ENCODE results near the gene METTL23. TPM values are rescaled to one million over a fixed set of nuclear protein-coding genes. Genes with fewer than 3 reads are reported as not detected.

Gene METTL23
- total and polyA plus RNA-seq, 2 of the 8 experiments (the other 6 are each of a cell fraction or from before 2014, with no cell fraction given), result 36.1 to 60.2 TPM

- POLR2A ChIA-PET (ENCODE audit: partially characterized antibody), result no interaction called here
- no peaks in the 10 kb centered on the region for H3K4me1 ChIP-seq (replicated peaks in 1 of 4; ENCODE audit: control insufficient read depth in 3 of 4, insufficient read depth in 4 of 4, low read length in 3 of 4)
- no peaks in the 10 kb centered on the region for H3K79me1 ChIP-seq (ENCODE audit: low read depth, low read length)
- H3K9ac ChIP-seq (replicated peaks in 1 of 4; ENCODE audit: extremely low read depth in 1 of 4, low read depth in 3 of 4, low read length in 3 of 4), result no peak overlapping the region
- CTCF ChIA-PET (ENCODE audit: partially characterized antibody), result no interaction called here
- WGBS, 2 experiments (ENCODE audit: extremely low coverage in 1 of 2, insufficient coverage in 1 of 2, insufficient read length in 1 of 2, insufficient replicate concordance in 2 of 2, low coverage in 1 of 2, low lambda C conversion rate in 2 of 2, missing lambda C conversion rate in 1 of 2), result 82% methylated on average over 5 of the region's 5 CpGs; no CpG with 5 or more reads in 1 of the 2 experiments
- no peaks in the 10 kb centered on the region for H3K79me2 ChIP-seq (ENCODE audit: control insufficient read depth in 1 of 2, insufficient read depth in 2 of 2, low read length in 2 of 2)
- no peak overlapping the region for H2BK120ac ChIP-seq (replicated peaks; ENCODE audit: low read depth, low read length)
- no peaks in the 10 kb centered on the region for H3K9me3 ChIP-seq (ENCODE audit: insufficient read depth in 2 of 2, low read depth in 1 of 2, low read length in 1 of 2)
- no peak overlapping the region for H3K14ac ChIP-seq (ENCODE audit: insufficient read length)
- H3K4me2 ChIP-seq (ENCODE audit: insufficient read depth in 1 of 2, low read depth in 2 of 2, low read length in 2 of 2), result no peak overlapping the region
- no peak overlapping the region for H4K8ac ChIP-seq (ENCODE audit: extremely low read depth, insufficient read depth, low read length)
- H2AK5ac ChIP-seq (ENCODE audit: low read depth, low read length), result no peak overlapping the region
- no peak overlapping the region for H3K56ac ChIP-seq (replicated peaks; ENCODE audit: insufficient read length, low read depth, low read length)
- no peak overlapping the region for H2BK12ac ChIP-seq (ENCODE audit: low read depth, low read length)
- H4K20me1 ChIP-seq (replicated peaks in 1 of 2; ENCODE audit: control insufficient read depth in 1 of 2, insufficient read depth in 2 of 2, low read length in 2 of 2), result no peaks in the 10 kb centered on the region
- peaks cover 0 to 3% (median 0%) of the 10 kb centered on the region in 4 experiments; a peak in 1 of 8 replicates for H3K36me3 ChIP-seq (ENCODE audit: control insufficient read depth in 2 of 4, insufficient read depth in 4 of 4, low read length in 3 of 4)
- DNase-seq (ENCODE audit: low read depth in 1 of 2, low spot score in 2 of 2), result no peak
- H2BK5ac ChIP-seq (ENCODE audit: low read depth, low read length), result no peak overlapping the region
- H3K18ac ChIP-seq (ENCODE audit: extremely low read depth, low read length), result no peak overlapping the region
- no peak overlapping the region for H3K27ac ChIP-seq (ENCODE audit: low read depth, low read length)
- FAIRE-seq, result no peak
- H3K4me3 ChIP-seq (ENCODE audit: extremely low read depth in 1 of 4, insufficient read depth in 2 of 4, low read depth in 3 of 4, low read length in 4 of 4), result no peak overlapping the region
- no peak overlapping the region for H4K91ac ChIP-seq (replicated peaks; ENCODE audit: insufficient read length, low read length)
- no peak overlapping the region for H2AFZ ChIP-seq (ENCODE audit: low read length)
- H2BK15ac ChIP-seq (ENCODE audit: low read length), result no peak overlapping the region
- H3K23ac ChIP-seq (ENCODE audit: insufficient read length), result no peak overlapping the region
- no peak overlapping the region for H2BK20ac ChIP-seq (ENCODE audit: low read length)
- H4K5ac ChIP-seq (ENCODE audit: insufficient read length, low read depth, low read length), result no peak overlapping the region
- no peak overlapping the region for H3K4ac ChIP-seq (replicated peaks; ENCODE audit: insufficient read length, low read depth, low read length)
- no peaks in the 10 kb centered on the region for H3K23me2 ChIP-seq (ENCODE audit: low read depth, low read length)
- H3K27me3 ChIP-seq (replicated peaks in 1 of 4; ENCODE audit: control insufficient read depth in 3 of 4, extremely low read depth in 1 of 4, insufficient read depth in 3 of 4, low read length in 3 of 4), result no peaks in the 10 kb centered on the region
- TF ChIP-seq USF2 (IDR thresholded peaks at IDR 0.05; ENCODE audit: low read length), result no peak
- TF ChIP-seq CREB1 (IDR thresholded peaks at IDR 0.05), result no peak
- TF ChIP-seq SRF (IDR thresholded peaks at IDR 0.05; ENCODE audit: low read depth, low read length), result no peak
- TF ChIP-seq ATF2 (IDR thresholded peaks at IDR 0.05; ENCODE audit: low read length), result no peak
- TF ChIP-seq BRCA1 (IDR thresholded peaks at IDR 0.05; ENCODE audit: low read depth, low read length), result no peak
- no peak for TF ChIP-seq E2F6 (IDR thresholded peaks at IDR 0.05)
- TF ChIP-seq CHD1 (IDR thresholded peaks at IDR 0.05; ENCODE audit: low read depth, low read length), result no peak
- TF ChIP-seq MAFK (IDR thresholded peaks at IDR 0.05; ENCODE audit: low read depth, low read length), result no peak
- TF ChIP-seq FOSL1 (IDR thresholded peaks at IDR 0.05; ENCODE audit: insufficient read depth, low read depth, low read length), result no peak
- TF ChIP-seq SIRT6 (IDR thresholded peaks at IDR 0.05; ENCODE audit: low read length), result no peak
- TF ChIP-seq RAD21 (IDR thresholded peaks at IDR 0.05 in 1 of 2, conservative IDR thresholded peaks at IDR 0.05 in 1 of 2; ENCODE audit: low read depth in 2 of 2, low read length in 2 of 2), result no peak
- TF ChIP-seq EGR1 (IDR thresholded peaks at IDR 0.05; ENCODE audit: borderline replicate concordance, low read depth, low read length), result no peak
These were observed 56.5 kb downstream of the METTL23 start for GRCh38 chr17:76783146-76783545.
